Stimulated activated memory B cell treated with anti-CD40 and anti-IgM and Interleukin-4, amounts not matched to agents 10 μg/mL and 1 μg/mL and 100 μg/mL, for 72 hours (primary cell): ENCODE results near the gene BCL2L1.
"Not testable (repeated sequence)": the region's sequence is repeated elsewhere in the genome, so short reads cannot be mapped to it uniquely, and the experiment has no call there.

Experiments
- ATAC-seq: fragments of 150-1000 bp; cut with Tn5 transposase; 2 replicates; pipeline ENCODE4 v1.10.0; 2021
- H3K27ac Mint-ChIP-seq: one replicate; pipeline ENCODE4 v1.8.0; 2022; ENCODE audit warnings: mild to moderate bottlenecking, mixed read lengths
- H3K27me3 Mint-ChIP-seq: one replicate; pipeline ENCODE4 v1.8.0; 2022; ENCODE audit warnings: mixed read lengths
- H3K36me3 Mint-ChIP-seq: one replicate; pipeline ENCODE4 v1.8.0; 2022; ENCODE audit warnings: mixed read lengths
- H3K4me1 Mint-ChIP-seq: one replicate; pipeline ENCODE4 v1.8.0; 2022; ENCODE audit warnings: mixed read lengths
- H3K4me3 Mint-ChIP-seq: one replicate; pipeline ENCODE4 v1.8.0; 2022; ENCODE audit warnings: mild to moderate bottlenecking, moderate library complexity, mixed read lengths
- H3K9me3 Mint-ChIP-seq: one replicate; pipeline ENCODE4 v1.8.0; 2022; ENCODE audit warnings: mixed read lengths

Gene BCL2L1

DNA sequence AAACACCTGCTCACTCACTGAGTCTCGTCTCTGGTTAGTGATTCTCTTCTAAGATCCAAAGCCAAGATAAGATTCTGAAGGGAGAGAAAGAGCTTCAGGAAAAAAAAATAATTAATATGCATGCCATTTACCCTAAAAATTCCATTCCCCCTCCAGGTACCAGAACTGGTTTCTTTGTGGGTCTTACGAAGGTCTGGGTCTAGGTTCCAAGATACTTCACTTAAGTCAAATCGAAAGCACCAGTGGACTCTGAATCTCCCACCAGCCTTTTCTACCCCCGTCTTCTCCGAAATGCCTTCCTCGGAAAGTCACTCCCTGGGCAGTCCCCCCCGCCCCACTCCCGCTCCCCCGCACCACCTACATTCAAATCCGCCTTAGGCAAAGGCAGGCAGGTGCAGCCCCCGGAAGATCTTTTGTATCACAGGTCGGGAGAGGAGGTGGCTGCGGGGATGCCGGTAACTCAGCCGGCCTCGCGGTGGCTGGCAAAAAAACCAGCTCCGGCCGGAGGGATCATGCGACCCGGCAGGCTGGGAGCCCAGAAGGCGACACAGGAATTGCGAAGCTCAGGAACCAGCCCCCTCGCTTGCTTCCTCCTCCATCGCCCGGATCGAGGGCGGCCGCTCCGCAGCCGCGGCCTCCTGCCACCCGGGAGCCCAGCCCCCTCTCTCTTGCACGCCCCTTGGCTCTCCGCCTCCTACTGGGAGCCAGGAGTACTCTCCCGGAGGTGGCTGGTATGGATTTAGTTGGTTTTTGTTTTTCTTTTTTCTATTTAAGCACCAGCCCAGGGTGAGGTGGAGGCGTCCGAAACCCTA is at the start of gene BCL2L1:
Gene BCL2L1 (minus strand): TSS at position 612 of the 812 bp plus-strand sequence. CDS start 650 bp downstream, outside the sequence.
- H3K4me1 Mint-ChIP-seq: peaks cover 40% of the 10 kb centered on the region

GRCh38 chr20:31770243-31770642 is 47.6 kb upstream of the BCL2L1 start:
- Mint-ChIP-seq H3K36me3 (no peaks in the 10 kb centered on the region), H3K4me1 (no peaks in the 10 kb centered on the region), H3K9me3 (no peaks in the 10 kb centered on the region), H3K4me3 (no peak overlapping the region), H3K27me3 (no peaks in the 10 kb centered on the region), H3K27ac (no peak overlapping the region)
- ATAC-seq: no peak

More for the DNA sequence above, at the start of gene BCL2L1:
- peak within 1 kb of the TSS; percentile 99 for H3K27ac Mint-ChIP-seq
- H3K27me3 Mint-ChIP-seq: no peaks in the 10 kb centered on the region
- ATAC-seq: peak; percentile 55
- H3K9me3 Mint-ChIP-seq: no peaks in the 10 kb centered on the region
- H3K36me3 Mint-ChIP-seq: peaks cover 45% of the 10 kb centered on the region
- H3K4me3 Mint-ChIP-seq: peak within 1 kb of the TSS; percentile 99

- Mint-ChIP-seq H3K36me3 (no peaks in the 10 kb centered on the region), H3K4me1 (no peaks in the 10 kb centered on the region), H3K4me3 (no peak overlapping the region), H3K9me3 (no peaks in the 10 kb centered on the region), H3K27ac (no peak overlapping the region), H3K27me3 (no peaks in the 10 kb centered on the region)
- no peak for ATAC-seq
These were observed 47.0 kb upstream of the BCL2L1 start for GRCh38 chr20:31769681-31770080.

DNA sequence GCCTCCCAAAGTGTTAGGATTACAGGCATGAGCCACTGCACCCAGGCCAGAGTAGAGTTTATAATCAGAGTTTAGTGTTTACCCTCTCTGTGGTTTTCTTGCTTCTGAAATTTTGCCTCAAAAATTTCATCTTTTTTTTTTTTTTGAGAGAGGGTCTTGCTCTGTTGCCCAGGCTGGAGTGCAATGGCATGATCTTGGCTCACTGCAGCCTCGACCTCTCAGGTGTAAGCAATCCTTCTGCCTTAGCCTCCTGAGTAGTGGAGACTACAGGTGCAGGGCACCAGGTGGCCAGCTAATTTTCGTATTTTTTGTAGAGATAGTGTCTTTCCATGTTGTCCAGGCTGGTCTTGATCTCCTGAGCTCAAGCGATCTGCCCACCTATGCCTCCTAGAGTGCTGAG is 45.1 kb upstream of the BCL2L1 start:
- no peaks in the 10 kb centered on the region for H3K36me3 Mint-ChIP-seq

DNA sequence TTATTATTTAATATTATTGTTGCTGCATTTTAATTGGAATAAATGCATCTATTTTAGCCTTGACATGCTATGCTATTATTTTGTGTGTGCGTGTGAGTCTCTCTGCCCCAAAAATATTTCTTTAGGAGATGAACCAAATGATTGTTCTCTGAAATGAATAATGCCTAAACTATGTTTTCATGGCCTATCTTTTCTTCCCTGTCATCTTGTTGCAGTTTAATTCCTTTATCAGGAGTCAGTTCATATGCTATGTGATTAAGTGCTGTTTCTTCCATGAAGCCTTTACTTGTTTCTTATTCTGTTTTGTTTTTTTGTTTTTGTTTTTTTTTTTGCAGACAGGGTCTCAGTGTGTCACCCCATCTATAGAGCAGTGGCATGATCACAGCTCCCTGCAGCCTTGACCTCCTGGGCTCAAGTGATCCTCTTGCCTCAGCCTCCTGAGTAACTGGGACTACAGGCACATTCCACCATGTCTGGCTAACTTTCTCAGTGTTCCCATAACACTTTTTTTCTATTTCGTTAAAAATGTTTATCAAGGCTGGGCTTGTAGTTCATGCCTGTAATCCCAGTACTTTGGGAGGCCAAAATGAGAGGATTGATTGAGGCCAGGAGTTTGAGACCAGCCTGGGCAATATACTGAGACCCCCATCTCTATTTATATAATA is 42.1 kb upstream of the BCL2L1 start:
- Mint-ChIP-seq H3K27ac (peak overlapping the region; percentile 30), H3K9me3 (no peaks in the 10 kb centered on the region), H3K36me3 (no peaks in the 10 kb centered on the region), H3K4me3 (no peak overlapping the region), H3K27me3 (no peaks in the 10 kb centered on the region), H3K4me1 (no peaks in the 10 kb centered on the region)
- ATAC-seq: no peak

More for the DNA sequence above, 45.1 kb upstream of the BCL2L1 start:
- Mint-ChIP-seq H3K27me3 (no peaks in the 10 kb centered on the region), H3K4me1 (no peaks in the 10 kb centered on the region), H3K4me3 (no peak overlapping the region), H3K9me3 (no peaks in the 10 kb centered on the region), H3K27ac (no peak overlapping the region)
- no peak for ATAC-seq

DNA sequence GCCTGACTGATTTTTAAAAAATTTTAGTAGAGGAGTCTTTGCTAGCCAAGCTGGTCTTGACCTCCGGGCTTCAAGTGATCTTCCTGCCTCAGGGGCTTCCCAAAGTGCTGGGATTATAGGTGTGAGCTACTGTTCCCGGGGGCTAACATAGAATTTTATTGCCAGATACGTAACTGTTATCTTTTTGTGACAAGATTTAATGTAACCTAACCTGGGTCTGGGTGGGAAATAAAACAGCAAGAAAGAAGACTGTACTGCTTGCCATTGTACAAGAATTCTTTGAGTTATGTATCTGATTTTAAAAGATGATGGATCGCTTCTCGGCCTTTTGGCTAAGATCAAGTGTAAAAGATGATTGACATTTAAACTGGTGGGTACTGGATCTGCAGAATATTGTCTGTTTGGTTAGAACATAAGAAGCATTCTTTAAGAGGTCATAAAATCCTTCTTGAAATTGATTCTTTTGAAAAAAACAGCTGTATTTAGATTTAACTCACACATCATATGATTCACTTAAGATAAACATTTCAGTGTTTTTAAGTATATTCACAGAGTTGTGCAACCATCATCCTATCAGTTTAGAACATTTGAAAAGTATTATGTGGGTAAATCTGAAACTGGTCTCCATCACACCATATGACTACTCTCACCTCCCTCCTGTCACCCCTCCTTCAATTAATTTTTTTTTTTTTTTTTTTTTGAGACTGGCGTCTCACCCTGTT is 38.0 kb upstream of the BCL2L1 start:
- no peak for ATAC-seq
- H3K36me3 Mint-ChIP-seq: no peaks in the 10 kb centered on the region
- no peak overlapping the region for H3K4me3 Mint-ChIP-seq
- H3K27me3 Mint-ChIP-seq: no peaks in the 10 kb centered on the region
- no peaks in the 10 kb centered on the region for H3K9me3 Mint-ChIP-seq
- no peak overlapping the region for H3K27ac Mint-ChIP-seq
- no peaks in the 10 kb centered on the region for H3K4me1 Mint-ChIP-seq

DNA sequence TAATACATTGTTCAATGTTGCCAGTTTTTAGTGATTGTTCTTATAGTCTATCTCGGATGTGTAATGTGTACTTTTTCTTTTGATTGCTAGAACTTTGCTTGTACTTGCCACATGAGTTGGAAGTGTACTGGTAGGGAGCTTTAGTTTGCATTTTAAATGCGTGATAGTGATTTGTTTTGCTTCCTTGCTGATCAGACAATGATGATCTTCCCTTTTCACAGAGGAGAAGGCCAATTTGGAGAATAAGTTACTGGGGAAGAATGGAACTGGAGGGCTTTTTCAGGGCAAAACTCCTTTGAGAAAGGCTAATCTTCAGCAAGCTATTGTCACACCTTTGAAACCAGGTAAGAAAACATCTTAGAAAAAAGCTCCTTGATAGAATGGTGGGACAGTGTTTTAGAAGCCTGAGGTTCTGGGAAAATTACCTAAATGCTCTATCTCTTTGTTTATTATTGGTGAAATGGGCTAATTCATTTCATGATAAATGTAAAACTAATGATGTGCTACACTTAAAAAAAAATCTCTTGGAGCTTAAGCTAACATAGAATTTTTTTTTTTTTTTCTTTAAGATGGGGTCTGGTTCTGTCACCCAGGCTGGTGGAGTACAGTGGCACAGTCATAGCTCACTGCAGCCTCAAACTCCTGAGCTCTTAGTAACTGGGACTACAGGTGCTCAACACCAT is 37.3 kb upstream of the BCL2L1 start:
- no peak for ATAC-seq
- no peak overlapping the region for H3K27ac Mint-ChIP-seq

DNA sequence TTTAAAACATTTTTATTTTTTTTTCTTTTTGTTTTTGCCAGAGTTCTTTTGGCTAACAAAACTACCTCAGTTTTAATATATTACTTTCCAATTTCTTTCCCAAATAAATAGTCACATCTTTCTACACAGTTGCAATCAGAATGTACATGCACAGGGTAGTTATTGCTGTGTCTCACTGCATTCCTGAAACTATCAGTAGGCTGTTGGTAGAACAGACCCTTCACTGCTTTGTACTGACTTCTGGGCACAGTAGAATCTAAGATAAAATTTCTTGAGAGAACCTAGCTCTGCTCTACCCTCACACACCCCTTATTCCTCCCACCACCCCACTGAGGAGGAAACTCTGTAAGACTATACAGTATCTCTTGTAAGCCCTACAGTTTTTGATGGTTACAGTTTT is 36.3 kb upstream of the BCL2L1 start:
- no peak overlapping the region for H3K27ac Mint-ChIP-seq
- no peaks in the 10 kb centered on the region for H3K27me3 Mint-ChIP-seq
- H3K4me3 Mint-ChIP-seq: no peak overlapping the region

More for the DNA sequence above, 37.3 kb upstream of the BCL2L1 start:
- Mint-ChIP-seq H3K27me3 (no peaks in the 10 kb centered on the region), H3K36me3 (no peaks in the 10 kb centered on the region), H3K4me3 (no peak overlapping the region), H3K9me3 (no peaks in the 10 kb centered on the region), H3K4me1 (no peaks in the 10 kb centered on the region)

GRCh38 chr20:31758521-31758920 is 35.9 kb upstream of the BCL2L1 start:
- no peaks in the 10 kb centered on the region for H3K36me3 Mint-ChIP-seq
- H3K4me1 Mint-ChIP-seq: no peaks in the 10 kb centered on the region
- ATAC-seq: no peak
- H3K27ac Mint-ChIP-seq: no peak overlapping the region
- no peak overlapping the region for H3K4me3 Mint-ChIP-seq
- H3K27me3 Mint-ChIP-seq: no peaks in the 10 kb centered on the region
- no peaks in the 10 kb centered on the region for H3K9me3 Mint-ChIP-seq

More for the DNA sequence above, 36.3 kb upstream of the BCL2L1 start:
- no peak for ATAC-seq
- Mint-ChIP-seq H3K36me3 (no peaks in the 10 kb centered on the region), H3K4me1 (no peaks in the 10 kb centered on the region), H3K9me3 (no peaks in the 10 kb centered on the region)

DNA sequence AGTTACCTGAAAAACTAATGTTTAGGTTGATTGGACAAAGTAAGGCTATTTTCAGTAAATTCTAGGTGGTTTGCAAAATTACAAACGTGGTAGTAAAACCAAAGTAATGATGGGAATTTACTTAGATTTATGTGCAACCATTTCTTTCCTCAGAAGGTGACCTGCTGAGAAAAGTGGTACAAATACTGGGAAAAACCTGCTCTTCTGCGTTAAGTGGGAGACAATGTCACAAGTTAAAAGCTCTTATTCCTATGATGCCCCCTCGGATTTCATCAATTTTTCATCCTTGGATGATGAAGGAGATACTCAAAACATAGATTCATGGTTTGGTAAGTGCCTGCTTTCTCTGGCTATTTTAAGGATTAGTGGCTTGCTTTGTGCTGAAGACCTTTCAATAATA is 34.6 kb upstream of the BCL2L1 start:
- Mint-ChIP-seq H3K27me3 (no peaks in the 10 kb centered on the region), H3K4me1 (no peaks in the 10 kb centered on the region), H3K9me3 (no peaks in the 10 kb centered on the region), H3K4me3 (no peak overlapping the region), H3K27ac (no peak overlapping the region), H3K36me3 (no peaks in the 10 kb centered on the region)
- ATAC-seq: no peak

DNA sequence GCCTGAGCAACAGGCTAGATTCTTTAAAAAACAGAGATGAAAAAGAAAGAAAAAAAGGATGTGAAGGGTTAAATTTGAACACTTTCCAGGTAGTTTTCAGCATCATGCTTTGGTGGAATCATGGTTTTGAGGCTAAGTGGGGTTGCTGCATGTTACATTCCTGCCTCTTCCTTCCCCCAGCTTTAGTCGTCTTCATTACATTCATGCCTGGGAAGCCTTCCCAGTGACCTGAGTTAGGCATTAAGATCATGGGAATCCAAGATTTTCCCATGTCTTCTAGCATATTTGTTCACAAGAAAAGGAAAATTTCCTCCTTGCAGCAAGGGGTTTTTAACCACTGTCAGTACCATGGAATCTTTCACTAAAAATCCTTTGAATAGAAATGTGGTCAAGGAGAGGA is 28.5 kb upstream of the BCL2L1 start:
- Mint-ChIP-seq H3K4me1 (no peaks in the 10 kb centered on the region), H3K27me3 (no peaks in the 10 kb centered on the region), H3K27ac (no peak overlapping the region), H3K4me3 (no peak overlapping the region), H3K36me3 (no peaks in the 10 kb centered on the region), H3K9me3 (no peaks in the 10 kb centered on the region)
- ATAC-seq: no peak

- H3K4me3 Mint-ChIP-seq: no peak overlapping the region
- ATAC-seq: no peak
These were observed 26.6 kb upstream of the BCL2L1 start for GRCh38 chr20:31749223-31749622.

GRCh38 chr20:31747640-31748039 is 25.0 kb upstream of the BCL2L1 start:
- Mint-ChIP-seq H3K27ac (no peak overlapping the region), H3K4me1 (no peaks in the 10 kb centered on the region), H3K9me3 (no peaks in the 10 kb centered on the region), H3K4me3 (no peak overlapping the region), H3K36me3 (peaks cover 5% of the 10 kb centered on the region), H3K27me3 (no peaks in the 10 kb centered on the region)
- ATAC-seq: no peak

More at GRCh38 chr20:31749223-31749622, 26.6 kb upstream of the BCL2L1 start:
- no peak overlapping the region for H3K27ac Mint-ChIP-seq
- H3K27me3 Mint-ChIP-seq: no peaks in the 10 kb centered on the region
- H3K4me1 Mint-ChIP-seq: no peaks in the 10 kb centered on the region
- H3K9me3 Mint-ChIP-seq: no peaks in the 10 kb centered on the region
- H3K36me3 Mint-ChIP-seq: peaks cover 4% of the 10 kb centered on the region

DNA sequence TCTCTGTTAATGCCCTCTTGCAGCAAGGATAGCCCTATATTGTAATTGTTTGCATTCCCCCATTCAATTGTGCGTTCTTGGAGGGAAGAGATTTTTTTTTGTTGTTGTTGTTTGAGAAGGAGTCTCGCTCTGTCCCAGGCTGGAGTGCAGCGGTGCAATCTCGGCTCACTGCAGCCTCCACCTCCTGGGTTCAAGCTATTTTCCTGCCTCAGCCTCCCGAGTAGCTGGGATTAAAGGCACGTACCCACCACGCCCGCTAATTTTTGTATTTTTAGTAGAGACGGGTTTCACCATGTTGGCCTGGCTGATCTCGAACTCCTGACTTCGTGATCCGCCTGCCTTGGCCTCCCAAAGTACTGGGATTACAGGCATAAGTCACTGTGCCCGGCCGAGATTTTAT is 24.4 kb upstream of the BCL2L1 start:
- not testable (repeated sequence) for ATAC-seq, H3K27ac Mint-ChIP-seq, H3K27me3 Mint-ChIP-seq, H3K4me1 Mint-ChIP-seq, H3K36me3 Mint-ChIP-seq, H3K9me3 Mint-ChIP-seq, H3K4me3 Mint-ChIP-seq
